ENCODE measurements around the gene G3BP1.
"Not testable (repeated sequence)": the region's sequence is repeated elsewhere in the genome, so short reads cannot be mapped to it uniquely, and the experiment has no call there.

G3BP1 gene

DNA sequence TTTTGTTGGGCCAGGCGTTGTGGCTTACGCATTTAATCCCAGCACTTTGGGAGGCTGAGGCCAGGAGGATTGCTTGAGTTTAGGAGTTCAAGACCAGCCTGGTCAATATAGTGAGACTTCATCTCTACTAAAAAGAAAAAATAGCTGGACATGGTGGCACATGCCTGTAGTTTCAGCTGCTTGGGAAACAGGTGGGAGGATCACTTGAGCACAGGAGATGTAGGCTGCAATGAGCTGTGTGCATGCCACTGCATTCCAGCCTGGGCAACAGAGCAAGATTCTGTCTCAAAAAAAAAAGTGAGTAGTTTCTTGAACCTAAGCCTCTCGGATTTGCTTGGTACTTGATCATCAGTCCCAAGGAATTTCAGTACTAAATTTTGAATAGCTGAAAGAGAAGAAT, 26.9 kb downstream of the G3BP1 start:
- no peak for DNase-seq (ENCODE audit: low read depth)

DNA sequence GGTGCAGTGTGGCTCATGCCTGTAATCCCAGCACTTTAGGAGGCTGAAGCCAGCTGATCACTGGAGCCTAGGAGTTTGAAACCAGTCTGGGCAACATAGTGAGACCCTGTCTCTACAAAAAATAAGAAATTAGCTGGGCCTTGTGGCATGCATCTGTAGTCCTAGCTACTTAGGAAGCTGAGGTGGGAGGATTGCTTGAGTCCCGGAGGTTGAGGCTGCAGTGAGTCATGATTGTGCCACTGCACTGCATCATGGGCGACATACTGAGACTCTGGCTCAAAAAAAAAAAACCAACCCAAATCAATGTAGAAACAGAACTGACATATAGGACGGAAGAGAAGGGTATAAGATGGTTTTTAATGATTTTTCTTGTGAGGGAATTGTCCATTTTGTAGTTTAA, 27.7 kb downstream of the G3BP1 start:
- DNase-seq (ENCODE audit: low read depth): no peak

DNA sequence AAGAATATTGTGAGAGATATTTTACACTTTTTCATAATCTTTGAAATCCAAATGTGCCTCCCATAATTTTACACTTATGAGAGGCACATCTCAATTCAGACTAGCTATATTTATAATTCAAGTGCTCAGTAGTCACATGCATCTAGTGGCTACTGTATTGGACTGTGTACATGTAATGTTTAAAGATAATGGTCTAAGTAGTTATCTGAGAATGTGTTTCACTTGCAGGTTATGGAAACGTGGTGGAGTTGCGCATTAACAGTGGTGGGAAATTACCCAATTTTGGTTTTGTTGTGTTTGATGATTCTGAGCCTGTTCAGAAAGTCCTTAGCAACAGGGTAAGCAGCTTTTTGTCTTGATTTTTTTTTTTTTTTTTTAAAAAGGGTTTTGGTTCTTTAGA, 28.8 kb downstream of the G3BP1 start:
- DNase-seq (ENCODE audit: low read depth): no peak

DNA sequence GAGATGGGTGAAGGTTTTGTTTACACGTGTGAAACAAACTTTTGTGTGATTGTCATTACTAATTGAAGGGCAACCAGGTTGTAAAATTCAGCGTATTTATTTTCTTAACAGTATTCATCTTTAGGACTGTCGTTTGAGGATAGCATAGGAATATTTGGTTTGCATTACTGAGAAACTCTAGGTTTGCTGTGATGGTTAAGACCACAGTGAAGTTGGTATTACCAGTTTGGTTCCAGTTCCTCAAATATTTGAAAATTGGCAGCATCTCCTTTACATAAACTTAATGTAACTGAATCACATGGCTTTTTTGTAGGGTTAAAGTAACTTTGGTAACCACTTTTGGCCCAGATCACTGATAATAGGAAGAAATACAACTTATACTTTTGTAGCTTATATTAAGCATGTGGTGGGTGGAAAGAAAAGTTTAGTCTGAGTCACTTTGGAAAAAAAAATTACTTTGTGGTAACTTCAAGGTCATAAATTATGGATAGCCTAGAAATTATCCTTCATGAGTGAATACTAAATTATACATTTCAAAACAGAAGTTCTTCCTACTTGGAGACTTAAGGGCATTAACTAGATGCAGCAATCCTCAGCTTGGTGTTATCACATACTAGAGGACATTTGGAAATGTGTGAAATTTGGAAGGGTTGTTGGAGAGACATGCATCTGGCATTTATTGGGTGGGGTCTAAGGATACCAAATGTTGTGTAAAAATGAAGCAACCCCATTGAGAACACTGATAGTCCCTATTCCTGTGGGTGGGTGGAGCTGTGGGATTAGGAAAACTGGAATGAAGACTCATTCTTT, 33.9 kb downstream of the G3BP1 start:
- DNase-seq (ENCODE audit: low read depth): peak; percentile 78

DNA sequence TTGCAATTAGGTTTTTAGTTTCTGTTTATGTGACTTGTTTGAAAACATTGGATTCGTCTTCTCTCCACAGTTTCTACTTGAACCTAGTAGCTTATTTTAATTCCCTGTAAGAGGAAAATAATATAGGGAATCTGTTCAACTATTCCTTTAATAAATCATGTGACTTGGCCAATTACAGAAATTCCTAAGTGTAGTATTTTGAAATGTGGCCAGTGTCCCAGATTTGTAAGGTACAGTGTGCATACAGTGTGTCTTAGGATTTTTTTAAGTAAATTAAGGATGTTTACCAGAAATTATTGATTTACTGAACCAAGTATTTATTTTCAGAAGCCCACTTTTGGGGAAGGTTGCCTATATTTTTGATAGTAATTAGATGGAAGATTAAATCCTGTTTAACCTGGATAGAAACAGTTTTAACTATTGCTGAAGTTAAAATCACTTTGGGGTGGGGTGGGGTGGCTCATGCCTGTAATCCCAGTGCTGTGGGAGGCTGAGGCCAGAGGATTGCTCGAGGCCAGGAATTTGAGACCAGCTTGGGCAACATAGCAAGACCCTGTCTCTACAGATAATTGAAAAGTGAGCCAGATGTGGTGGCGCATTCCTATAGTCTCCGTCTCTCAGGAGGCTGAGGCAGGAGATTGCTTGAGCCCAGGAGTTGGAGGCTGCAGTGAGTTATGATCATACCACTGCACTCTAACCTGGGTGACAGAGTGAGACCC, 36.9 kb downstream of the G3BP1 start:
- DNase-seq (ENCODE audit: low read depth): peak; percentile 42

DNA sequence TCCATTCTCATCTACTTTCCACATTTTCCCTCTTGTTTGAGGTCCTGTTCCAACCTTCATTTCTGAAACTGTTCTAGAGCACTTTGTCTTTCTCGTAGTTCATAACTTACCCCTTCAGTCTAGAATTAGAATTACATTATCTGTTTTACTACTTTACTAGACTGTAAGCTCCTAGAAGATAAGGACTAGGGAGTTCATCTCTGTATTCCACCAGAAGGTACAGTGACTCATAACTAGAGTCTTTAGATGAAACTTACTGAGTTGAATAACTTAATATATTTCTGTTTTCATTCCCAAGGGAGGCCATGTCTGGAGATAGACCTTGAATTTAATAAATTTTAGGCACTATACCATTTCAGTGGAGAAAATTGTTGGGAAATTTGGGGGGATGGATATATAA, 38.7 kb downstream of the G3BP1 start:
- DNase-seq (ENCODE audit: low read depth): no peak

DNA sequence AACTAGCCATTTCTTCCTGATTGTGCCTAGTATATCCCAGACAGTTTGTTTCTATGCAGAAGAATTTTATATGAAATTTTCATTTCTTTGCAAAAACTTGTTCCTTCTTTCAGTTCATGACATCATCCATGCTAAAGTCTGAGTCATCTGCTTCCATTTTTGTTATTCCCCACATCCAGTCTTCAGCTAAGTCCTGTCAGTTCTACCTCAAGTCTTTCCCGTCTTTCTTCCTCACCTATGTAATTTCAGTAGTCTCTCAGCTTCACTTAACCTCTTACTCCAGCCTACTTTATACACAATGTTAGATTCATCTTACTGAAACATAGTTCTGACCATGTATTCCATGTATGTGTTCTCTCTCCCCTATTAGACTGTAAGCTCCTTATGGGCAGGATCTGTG, 39.1 kb downstream of the G3BP1 start:
- DNase-seq (ENCODE audit: low read depth): no peak

DNA sequence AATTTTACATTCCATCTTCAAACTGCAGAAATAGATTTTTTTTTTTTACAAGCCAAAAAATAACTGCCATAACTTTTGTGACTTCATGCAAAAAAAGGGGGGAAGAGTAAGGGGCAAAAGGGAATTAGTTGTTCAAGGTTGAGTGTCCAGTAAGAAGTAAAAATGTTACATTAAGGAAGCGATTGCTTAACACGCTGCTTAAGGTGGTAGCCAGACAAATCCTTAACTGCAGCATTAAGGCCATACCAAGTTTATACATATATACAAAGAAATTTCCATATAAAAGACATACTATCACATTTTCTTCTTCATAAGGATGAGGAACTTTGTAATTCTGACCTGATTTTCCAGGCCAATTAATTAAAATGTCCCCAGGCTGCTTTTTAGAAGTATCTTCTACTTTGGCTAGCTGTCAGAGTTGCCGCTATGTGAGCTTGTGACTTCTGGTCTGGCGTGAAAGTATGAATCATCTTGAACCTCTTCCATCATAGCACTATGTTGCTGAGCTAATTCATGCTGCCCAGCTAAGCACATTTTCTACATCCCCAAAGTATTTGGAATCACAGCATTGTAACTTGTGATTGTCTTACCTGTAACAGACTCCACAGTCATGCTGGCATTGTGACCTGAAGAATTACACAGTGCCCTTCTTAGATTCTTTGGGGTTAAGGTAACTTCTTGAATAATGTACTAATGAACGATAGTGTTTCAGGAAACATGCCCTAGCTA, 40.0 kb downstream of the G3BP1 start:
- DNase-seq (ENCODE audit: low read depth): peak; percentile 69

DNA sequence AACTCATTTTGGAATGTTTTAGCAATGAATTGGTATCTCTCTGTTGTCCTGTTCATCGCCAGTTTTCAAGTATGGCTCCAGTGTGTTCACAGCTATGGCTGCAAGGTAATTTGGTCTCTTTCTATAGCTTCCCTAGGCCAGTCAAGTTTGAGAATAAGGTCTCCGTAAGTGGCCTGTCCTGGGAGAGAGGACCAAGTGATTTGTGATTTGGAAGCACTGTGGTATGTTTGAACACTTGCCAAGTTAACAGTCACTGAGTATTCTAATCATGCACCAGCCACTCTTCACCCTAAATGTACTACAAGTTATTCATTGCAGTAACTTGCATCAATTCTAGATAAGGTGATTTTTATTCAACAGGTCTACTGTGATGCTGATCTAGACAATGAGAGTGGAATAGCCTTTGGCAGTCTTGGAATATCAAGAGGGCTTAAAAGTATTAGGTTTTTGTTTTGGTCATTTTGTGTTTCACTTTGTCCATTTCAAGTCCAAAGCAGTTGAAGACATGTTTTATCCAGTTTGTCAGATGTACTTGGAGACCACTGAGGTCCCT, 41.1 kb downstream of the G3BP1 start:
- DNase-seq (ENCODE audit: low read depth): no peak

DNA sequence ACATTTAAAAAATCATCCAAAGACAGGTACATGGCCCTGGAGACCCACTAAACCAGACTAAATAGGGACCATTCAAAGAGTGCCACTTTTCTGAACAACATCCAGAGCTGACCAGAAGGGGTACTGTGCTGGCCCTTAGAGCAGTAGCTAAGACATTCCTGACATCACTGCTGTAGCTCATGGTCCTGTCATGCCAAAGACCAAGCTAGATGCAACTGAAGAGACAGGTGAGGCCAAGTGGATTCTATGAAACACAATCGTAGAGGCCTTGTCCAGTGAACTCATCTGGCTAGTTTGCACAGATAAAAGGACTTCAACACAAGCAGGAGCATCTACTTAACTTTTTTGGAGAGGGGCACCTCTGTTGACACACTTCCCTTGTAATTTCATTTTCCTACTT, 43.3 kb downstream of the G3BP1 start:
- no peak for DNase-seq (ENCODE audit: low read depth)

DNA sequence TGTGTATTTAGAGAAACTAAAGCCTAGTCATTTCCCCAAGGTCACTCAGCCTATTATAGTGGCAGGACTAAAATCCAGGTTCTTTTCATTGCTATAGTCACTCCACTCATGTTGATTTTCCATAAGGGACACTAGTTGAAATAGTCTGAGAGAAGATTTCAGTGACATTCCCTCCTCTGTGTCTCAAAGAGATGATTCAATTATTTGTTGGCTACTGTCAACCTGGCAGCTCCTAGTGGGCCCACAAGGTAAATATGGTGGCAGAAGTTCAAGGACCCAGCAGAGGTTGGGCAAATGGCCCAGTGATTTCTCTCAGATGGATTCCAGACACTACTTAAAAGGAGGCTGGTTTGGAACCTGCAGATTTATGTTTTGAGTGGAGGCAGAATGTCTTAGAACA, 48.1 kb downstream of the G3BP1 start:
- no peak for DNase-seq (ENCODE audit: low read depth)

DNA sequence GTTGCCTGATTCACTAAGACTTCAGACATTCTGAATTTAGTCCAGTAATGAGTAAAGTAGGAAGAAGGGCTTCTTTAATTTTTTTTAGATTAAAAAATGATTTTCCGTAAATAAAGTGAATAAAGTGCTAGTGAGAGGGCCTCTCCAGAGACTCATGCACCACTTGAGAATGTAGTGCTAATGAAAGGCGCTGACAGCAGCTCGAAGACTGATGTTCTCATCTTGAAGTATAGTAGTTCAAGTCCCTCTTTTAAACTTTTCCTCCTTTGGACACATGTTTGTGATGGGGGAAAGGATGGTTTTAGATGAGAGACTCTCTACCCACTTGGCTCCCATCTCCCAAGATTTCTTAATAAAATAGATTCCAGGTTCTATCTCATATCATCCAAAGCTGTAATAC, 48.5 kb downstream of the G3BP1 start:
- DNase-seq (ENCODE audit: low read depth): no peak

DNA sequence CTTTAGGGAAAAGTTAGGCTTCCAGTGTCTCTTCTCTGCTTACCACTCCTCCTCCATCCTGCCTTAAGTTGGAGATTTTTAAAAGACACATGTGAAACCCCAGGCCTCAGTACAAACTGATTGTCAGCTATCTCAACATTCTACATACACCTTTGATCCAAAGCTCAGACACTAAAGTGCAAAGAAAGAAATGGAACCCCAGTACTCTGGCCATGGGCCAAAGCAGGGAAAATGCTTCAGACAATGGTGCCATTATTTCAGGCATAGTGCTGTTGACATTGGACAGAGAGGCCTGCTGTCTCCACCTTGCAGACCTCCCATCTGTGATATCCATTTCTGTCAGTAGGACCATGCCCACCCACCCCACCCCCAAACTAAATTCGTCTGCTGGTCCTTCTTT, 49.1 kb downstream of the G3BP1 start:
- DNase-seq (ENCODE audit: low read depth): no peak

DNA sequence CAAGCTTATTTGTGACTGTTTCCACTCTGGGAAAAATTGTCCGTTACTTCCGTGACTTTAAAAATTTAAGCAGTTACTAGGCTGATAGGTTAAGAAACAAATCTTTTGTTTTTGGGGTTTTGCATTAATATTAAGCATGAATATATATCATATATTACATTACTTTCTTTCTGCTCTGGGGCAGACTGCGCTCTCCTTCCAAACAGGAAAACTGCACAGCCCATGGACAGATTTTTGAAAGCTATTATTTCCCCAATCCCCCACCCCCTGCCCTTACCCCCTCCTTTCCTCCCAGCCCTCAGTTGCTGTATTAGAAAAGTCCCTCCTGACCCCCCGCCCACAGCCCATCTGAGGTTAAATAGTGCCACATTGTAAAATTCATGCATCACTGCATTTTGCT, 50.4 kb downstream of the G3BP1 start:
- no peak for DNase-seq (ENCODE audit: low read depth)

DNA sequence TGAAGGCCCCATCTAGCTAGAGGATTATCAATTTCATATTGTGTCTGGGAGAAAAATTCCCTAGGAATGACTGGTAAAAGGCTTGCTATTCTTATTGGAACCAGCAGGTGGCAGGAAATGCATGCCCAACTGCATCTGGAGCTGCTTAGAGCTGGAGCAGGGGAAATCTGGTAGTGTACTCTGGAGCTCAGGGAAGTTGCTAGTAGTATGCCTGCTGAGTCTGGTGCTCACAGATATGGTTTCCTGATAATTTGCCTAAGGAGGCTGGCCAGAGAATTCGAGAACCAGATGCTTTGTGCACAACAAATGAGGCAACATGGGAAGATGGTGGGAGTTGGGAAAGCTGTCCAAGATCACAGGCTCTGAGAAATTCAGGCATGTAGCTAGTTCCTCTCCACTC, 53.7 kb downstream of the G3BP1 start:
- DNase-seq (ENCODE audit: low read depth): peak; percentile 76

DNA sequence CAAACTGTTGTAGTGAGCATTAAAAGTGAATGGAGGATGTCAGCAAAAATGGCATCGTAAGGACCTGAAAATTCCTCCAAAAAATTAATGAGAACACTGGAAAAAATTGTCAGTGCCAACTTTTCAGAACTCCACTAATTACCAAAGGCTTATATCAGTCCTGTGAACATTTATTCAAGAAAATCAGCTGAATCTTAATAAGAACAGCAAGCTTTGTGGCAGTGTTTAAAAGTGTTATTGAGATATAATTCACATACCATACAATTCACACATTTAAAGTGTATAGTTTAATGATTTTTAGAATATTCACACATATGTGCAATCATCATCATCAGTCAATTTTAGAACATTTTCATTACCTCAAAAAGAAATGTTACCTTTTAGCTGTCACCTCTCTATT, 57.6 kb downstream of the G3BP1 start:
- no peak for DNase-seq (ENCODE audit: low read depth)

DNA sequence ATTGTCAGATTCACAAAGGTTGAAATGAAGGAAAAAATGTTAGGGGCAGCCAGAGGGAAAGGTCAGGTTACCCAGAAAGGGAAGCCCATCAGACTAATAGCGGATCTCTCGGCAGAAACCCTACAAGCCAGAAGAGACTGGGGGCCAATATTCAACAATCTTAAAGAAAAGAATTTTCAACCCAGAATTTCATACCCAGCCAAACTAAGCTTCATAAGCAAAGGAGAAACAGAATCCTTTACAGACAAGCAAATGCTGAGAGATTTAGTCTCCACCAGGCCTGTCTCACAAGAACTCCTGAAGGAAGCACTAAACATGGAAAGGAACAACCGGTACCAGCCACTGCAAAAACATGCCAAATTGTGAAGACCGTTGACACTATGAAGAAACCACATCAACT, 61.1 kb downstream of the G3BP1 start:
- DNase-seq (ENCODE audit: low read depth): not testable (repeated sequence)

DNA sequence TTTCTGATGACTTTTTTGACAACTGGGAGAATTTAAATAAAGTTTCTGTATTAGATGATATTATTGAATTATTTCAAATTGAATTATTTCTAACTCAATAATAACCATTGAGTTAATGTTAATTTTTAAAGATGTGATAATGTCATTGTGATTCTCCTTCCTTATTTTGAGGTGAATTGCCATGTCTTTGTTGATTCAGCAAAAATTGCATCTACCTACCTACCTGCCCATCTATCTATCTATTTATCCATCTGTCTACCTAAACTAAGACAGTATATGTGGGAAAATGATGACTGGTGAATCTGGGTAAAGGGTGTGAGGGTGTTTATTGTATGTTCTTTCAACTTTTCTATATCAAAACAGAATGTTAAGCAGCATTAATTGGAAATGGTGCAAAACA, 75.0 kb downstream of the G3BP1 start:
- DNase-seq (ENCODE audit: low read depth): no peak

DNA sequence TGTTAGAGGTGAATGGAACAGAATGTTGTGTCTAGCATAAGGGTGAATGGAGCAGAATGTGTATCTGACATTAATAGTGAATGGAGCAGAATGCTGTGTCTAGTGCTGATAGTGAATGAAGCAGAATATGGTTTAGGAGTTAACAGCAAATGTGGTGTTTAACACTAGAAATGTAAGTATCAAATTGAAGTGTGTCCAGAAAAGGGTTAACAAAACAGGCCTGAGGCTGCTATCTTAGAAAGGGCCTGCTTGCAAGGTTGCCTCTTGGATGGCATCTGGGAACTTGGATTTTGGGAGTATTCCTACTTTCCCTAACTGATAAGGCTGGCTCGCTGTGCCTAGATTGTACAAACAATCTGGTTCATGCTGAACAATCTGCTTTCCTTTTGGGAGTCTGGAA, 76.1 kb downstream of the G3BP1 start:
- no peak for DNase-seq (ENCODE audit: low read depth)

DNA sequence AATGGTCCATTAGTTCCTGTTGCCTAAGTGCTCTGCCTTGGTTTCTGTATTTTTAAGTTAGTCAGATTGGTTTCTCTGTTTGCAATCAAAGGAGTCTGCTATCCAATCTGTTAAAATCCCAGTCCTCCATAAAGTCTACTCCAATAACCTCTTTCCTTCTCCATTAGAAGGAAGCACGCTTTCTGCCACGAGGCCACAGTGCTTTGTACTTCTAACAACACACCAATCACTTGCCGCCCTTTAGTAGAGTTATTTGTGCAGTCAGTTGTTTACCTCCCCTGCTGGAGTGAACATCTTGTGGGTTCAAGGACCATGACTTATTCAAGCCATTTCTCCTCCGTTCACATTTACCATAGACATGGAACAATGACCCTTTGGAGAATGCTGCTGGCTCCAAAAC, 83.9 kb downstream of the G3BP1 start:
- no peak for DNase-seq (ENCODE audit: low read depth)

DNA sequence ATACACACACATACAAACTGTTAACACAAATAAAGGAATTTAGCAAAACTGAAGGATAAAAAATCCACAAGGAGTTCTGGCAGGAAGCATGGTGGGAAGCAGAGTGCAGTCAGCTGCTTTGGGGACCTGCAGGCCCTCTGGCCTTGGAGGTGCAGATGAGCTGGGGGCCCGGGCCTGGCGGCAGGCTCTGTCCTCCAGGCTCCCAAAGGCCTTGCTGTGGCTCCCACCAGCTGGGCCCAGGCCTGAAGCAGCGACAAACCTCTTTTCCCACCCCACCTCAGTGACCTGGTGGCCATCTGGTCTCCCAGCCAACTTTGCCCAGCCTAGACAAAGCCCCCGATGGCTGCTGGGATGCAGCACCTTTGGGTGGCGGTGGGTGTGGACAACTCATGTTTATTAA, 85.1 kb downstream of the G3BP1 start:
- no peak for DNase-seq (ENCODE audit: low read depth)

DNA sequence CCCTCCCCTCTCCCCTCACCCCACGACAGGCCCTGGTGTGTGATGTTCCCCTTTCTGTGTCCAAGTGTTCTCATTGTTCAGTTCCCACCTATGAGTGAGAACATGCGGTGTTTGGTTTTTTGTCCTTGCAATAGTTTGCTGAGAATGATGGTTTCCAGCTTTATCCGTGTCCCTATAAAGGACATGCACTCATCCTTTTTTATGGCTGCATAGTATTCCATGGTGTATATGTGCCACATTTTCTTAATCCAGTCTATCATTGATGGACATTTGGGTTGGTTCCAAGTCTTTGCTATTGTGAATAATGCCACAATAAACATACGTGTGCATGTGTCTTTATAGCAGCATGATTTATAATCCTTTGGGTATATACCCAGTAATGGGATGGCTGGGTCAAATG, 89.1 kb downstream of the G3BP1 start:
- DNase-seq (ENCODE audit: low read depth): not testable (repeated sequence)
